Measurements from ENCODE around the gene CTAGE9. TPM values are rescaled to one million over a fixed set of nuclear protein-coding genes. Genes with fewer than 3 reads are reported as not detected.
"Not testable (repeated sequence)": the region's sequence is repeated elsewhere in the genome, so short reads cannot be mapped to it uniquely, and the experiment has no call there.

The CTAGE9 gene
- under 1 TPM in 1 of 4 donors, not detected in 3; 0.37 TPM for polyA plus RNA-seq (ENCODE audit: insufficient read length in 4 of 4)

GRCh38 chr6:131710917-131711316 is at the start of gene CTAGE9:
Gene CTAGE9 (minus strand): TSS chr6:131711017. CDS start chr6:131711017, 0 bp downstream.
- not testable (repeated sequence) for DNase-seq (ENCODE audit: low read depth in 4 of 4, low spot score in 3 of 4)

GRCh38 chr6:131758920-131759319 is 48.1 kb upstream of the CTAGE9 start:
- DNase-seq (ENCODE audit: low read depth in 4 of 4, low spot score in 3 of 4), result no peak

GRCh38 chr6:131756039-131756438 is 45.2 kb upstream of the CTAGE9 start:
- no peak for DNase-seq (ENCODE audit: low read depth in 4 of 4, low spot score in 3 of 4)

GRCh38 chr6:131755597-131755996 is 44.8 kb upstream of the CTAGE9 start:
- no peak for DNase-seq (ENCODE audit: low read depth in 4 of 4, low spot score in 3 of 4)

- DNase-seq (ENCODE audit: low read depth in 4 of 4, low spot score in 3 of 4), result no peak
Measured at GRCh38 chr6:131754715-131755567, 44.1 kb upstream of the CTAGE9 start.

GRCh38 chr6:131754088-131754487 is 43.3 kb upstream of the CTAGE9 start:
- DNase-seq (ENCODE audit: low read depth in 4 of 4, low spot score in 3 of 4), result no peak

- not testable (repeated sequence) for DNase-seq (ENCODE audit: low read depth in 4 of 4, low spot score in 3 of 4)
Measured at GRCh38 chr6:131751012-131751715, 40.3 kb upstream of the CTAGE9 start.

- DNase-seq (ENCODE audit: low read depth in 4 of 4, low spot score in 3 of 4), result no peak
Measured at GRCh38 chr6:131749023-131749422, 38.2 kb upstream of the CTAGE9 start.

GRCh38 chr6:131747821-131748353 is 37.1 kb upstream of the CTAGE9 start:
- no peak for DNase-seq (ENCODE audit: low read depth in 4 of 4, low spot score in 3 of 4)

- DNase-seq (ENCODE audit: low read depth in 4 of 4, low spot score in 3 of 4), result no peak
Measured at GRCh38 chr6:131745476-131745875, 34.7 kb upstream of the CTAGE9 start.

- DNase-seq (ENCODE audit: low read depth in 4 of 4, low spot score in 3 of 4), result no peak
Measured at GRCh38 chr6:131744432-131745287, 33.8 kb upstream of the CTAGE9 start.

GRCh38 chr6:131741688-131742393 is 31.0 kb upstream of the CTAGE9 start:
- DNase-seq (ENCODE audit: low read depth in 4 of 4, low spot score in 3 of 4), result no peak

GRCh38 chr6:131740161-131740560 is 29.3 kb upstream of the CTAGE9 start:
- no peak for DNase-seq (ENCODE audit: low read depth in 4 of 4, low spot score in 3 of 4)

- DNase-seq (ENCODE audit: low read depth in 4 of 4, low spot score in 3 of 4), result no peak
Measured at GRCh38 chr6:131739136-131739535, 28.3 kb upstream of the CTAGE9 start.

- no peak for DNase-seq (ENCODE audit: low read depth in 4 of 4, low spot score in 3 of 4)
Measured at GRCh38 chr6:131736811-131737210, 26.0 kb upstream of the CTAGE9 start.

- DNase-seq (ENCODE audit: low read depth in 4 of 4, low spot score in 3 of 4), result no peak
Measured at GRCh38 chr6:131736003-131736596, 25.3 kb upstream of the CTAGE9 start.

- DNase-seq (ENCODE audit: low read depth in 4 of 4, low spot score in 3 of 4), result no peak
Measured at GRCh38 chr6:131733376-131734016, 22.7 kb upstream of the CTAGE9 start.

GRCh38 chr6:131731224-131731623 is 20.4 kb upstream of the CTAGE9 start:
- DNase-seq (ENCODE audit: low read depth in 4 of 4, low spot score in 3 of 4), result no peak

GRCh38 chr6:131730264-131730663 is 19.4 kb upstream of the CTAGE9 start:
- DNase-seq (ENCODE audit: low read depth in 4 of 4, low spot score in 3 of 4), result no peak
